Measurements from ENCODE around the gene C16orf74. TPM values are rescaled to one million over a fixed set of nuclear protein-coding genes. Genes with fewer than 3 reads are reported as not detected.
A peak's percentile ranks its signal among the peaks of the same experiment; 100 is the strongest.

The C16orf74 gene
- total RNA-seq, 6 experiments from 2014 or later = 0.31 to 0.98 (median 0.70) TPM; not detected in 2

GRCh38 chr16:85674828-85675227 is 76.1 kb downstream of the C16orf74 start:
- no peak for TF ChIP-seq POLR2A (IDR thresholded peaks at IDR 0.05)
- no peak for TF ChIP-seq CTCF (IDR thresholded peaks at IDR 0.05)
- Histone ChIP-seq H3K36me3 (peaks cover 0 to 30% (median 15%) of the 10 kb centered on the region in 4 donors), H3K27me3 (no peaks in the 10 kb centered on the region), H3K4me1 (peaks cover 0 to 26% (median 12%) of the 10 kb centered on the region in 4 donors), H3K27ac (peak overlapping the region in 2 of 3 donors; percentile 58 to 65), H3K4me3 (no peak overlapping the region), H3K9me3 (no peaks in the 10 kb centered on the region)
- 77% methylated on average over 5 of the region's 6 CpGs for WGBS (ENCODE audit: insufficient coverage, low coverage, low lambda C conversion rate, missing lambda C conversion rate)
- intact Hi-C loops (cut with DNase I) = no loop called here
- DNase-seq = no peak
- no peak for ATAC-seq

- peaks cover 0 to 35% (median 17%) of the 10 kb centered on the region in 4 donors for H3K36me3 ChIP-seq
- intact Hi-C loops (cut with DNase I) = no loop called here
- DNase-seq (no peak), ATAC-seq (no peak)
- H3K9me3 ChIP-seq = no peaks in the 10 kb centered on the region
- WGBS (ENCODE audit: insufficient coverage, low coverage, low lambda C conversion rate, missing lambda C conversion rate) = 63% methylated on average over 4 of the region's 4 CpGs
- TF ChIP-seq POLR2A (IDR thresholded peaks at IDR 0.05) = peak; percentile 6
- TF ChIP-seq CTCF (IDR thresholded peaks at IDR 0.05) = no peak
- peak overlapping the region in 2 of 3 donors; percentile 58 to 65 for H3K27ac ChIP-seq
- peaks cover 0 to 26% (median 11%) of the 10 kb centered on the region in 4 donors for H3K4me1 ChIP-seq
- H3K4me3 ChIP-seq = no peak overlapping the region
- no peaks in the 10 kb centered on the region for H3K27me3 ChIP-seq
Observed at GRCh38 chr16:85674418-85674755, 76.5 kb downstream of the C16orf74 start.

- Histone ChIP-seq H3K4me3 (no peak overlapping the region), H3K36me3 (peaks cover 0 to 41% (median 19%) of the 10 kb centered on the region in 4 donors), H3K4me1 (peaks cover 0 to 26% (median 11%) of the 10 kb centered on the region in 4 donors), H3K27me3 (no peaks in the 10 kb centered on the region), H3K27ac (peak overlapping the region in 2 of 3 donors; percentile 58 to 65), H3K9me3 (no peaks in the 10 kb centered on the region)
- 43% methylated on average over 10 of the region's 19 CpGs for WGBS (ENCODE audit: insufficient coverage, low coverage, low lambda C conversion rate, missing lambda C conversion rate)
- ATAC-seq = peak; percentile 98 to 99 (median 99)
- peak; percentile 15 for TF ChIP-seq POLR2A (IDR thresholded peaks at IDR 0.05)
- TF ChIP-seq CTCF (IDR thresholded peaks at IDR 0.05) = no peak
- peak; percentile 92 to 96 (median 96) for DNase-seq
- intact Hi-C loops (cut with DNase I) = no loop called here
Observed at GRCh38 chr16:85673529-85674417, 77.1 kb downstream of the C16orf74 start.

- no peak overlapping the region for H3K4me3 ChIP-seq
- TF ChIP-seq CTCF (IDR thresholded peaks at IDR 0.05) (no peak), POLR2A (IDR thresholded peaks at IDR 0.05) (no peak)
- WGBS (ENCODE audit: insufficient coverage, low coverage, low lambda C conversion rate, missing lambda C conversion rate) = 94% methylated on average over 14 of the region's 14 CpGs
- peaks cover 0 to 69% (median 31%) of the 10 kb centered on the region in 4 donors for H3K36me3 ChIP-seq
- ATAC-seq (no peak), DNase-seq (peak in 2 of 3 donors; percentile 5 to 29)
- intact Hi-C loops (cut with DNase I) = no loop called here
- H3K9me3 ChIP-seq = no peaks in the 10 kb centered on the region
- no peak overlapping the region for H3K27ac ChIP-seq
- H3K4me1 ChIP-seq = peaks cover 0 to 26% (median 11%) of the 10 kb centered on the region in 4 donors
- H3K27me3 ChIP-seq = no peaks in the 10 kb centered on the region
Observed at GRCh38 chr16:85670840-85671239, 80.1 kb downstream of the C16orf74 start.
